ENCODE results near the gene SSTR3. TPM values are rescaled to one million over a fixed set of nuclear protein-coding genes. Genes with fewer than 3 reads are reported as not detected.

The SSTR3 gene
- total and polyA plus RNA-seq, 2 of the 13 experiments (the other 11 are each of a cell fraction or from before 2014, with no cell fraction given) = 0.08 to 0.64 TPM

GRCh38 chr22:37199760-37200108 is 12.5 kb downstream of the SSTR3 start (continued):
- TF ChIP-seq GMEB1 (CRISPR knock-in tag; IDR thresholded peaks at IDR 0.05; ENCODE audit: borderline replicate concordance) (no peak), ETV6 (CRISPR knock-in tag; conservative IDR thresholded peaks at IDR 0.05) (no peak), ZNF18 (CRISPR knock-in tag; IDR thresholded peaks at IDR 0.05; ENCODE audit: insufficient replicate concordance) (peak; percentile 17), ZBTB33 (CRISPR knock-in tag; IDR thresholded peaks at IDR 0.05) (no peak), ZNF580 (CRISPR knock-in tag; IDR thresholded peaks at IDR 0.05; ENCODE audit: borderline replicate concordance, low read depth) (no peak), BCL6 (CRISPR knock-in tag; IDR thresholded peaks at IDR 0.05) (no peak), GATAD2A (CRISPR knock-in tag; IDR thresholded peaks at IDR 0.05) (peak; percentile 56), GTF2F1 (IDR thresholded peaks at IDR 0.05; ENCODE audit: low read length) (no peak), ZSCAN25 (CRISPR knock-in tag; IDR thresholded peaks at IDR 0.05) (peak; percentile 58; the same call in 1 of the 2 replicates), ZSCAN30 (CRISPR knock-in tag; IDR thresholded peaks at IDR 0.05) (no peak), HMG20B (CRISPR knock-in tag; conservative IDR thresholded peaks at IDR 0.05) (no peak), KLF6 (CRISPR knock-in tag; IDR thresholded peaks at IDR 0.05) (no peak), ZMAT5 (CRISPR knock-in tag; IDR thresholded peaks at IDR 0.05; ENCODE audit: borderline replicate concordance, low read depth) (no peak), ZNF121 (CRISPR knock-in tag; IDR thresholded peaks at IDR 0.05) (peak; percentile 40; the same call in 1 of the 2 replicates), SKI (IDR thresholded peaks at IDR 0.05; ENCODE audit: partially characterized antibody) (no peak), HBP1 (CRISPR knock-in tag; IDR thresholded peaks at IDR 0.05; ENCODE audit: low read depth) (0 out of 2 replicates have a peak, but pooled peaks have one; percentile 40), ZNF597 (CRISPR knock-in tag; IDR thresholded peaks at IDR 0.05) (no peak), ZNF674 (CRISPR knock-in tag; IDR thresholded peaks at IDR 0.05; ENCODE audit: low read depth) (no peak), ZNF766 (CRISPR knock-in tag; IDR thresholded peaks at IDR 0.05; ENCODE audit: borderline replicate concordance) (no peak), E2F2 (CRISPR knock-in tag; IDR thresholded peaks at IDR 0.05; ENCODE audit: borderline replicate concordance) (no peak), HOXA9 (CRISPR knock-in tag; IDR thresholded peaks at IDR 0.05; ENCODE audit: borderline replicate concordance) (no peak), PITX1 (CRISPR knock-in tag; IDR thresholded peaks at IDR 0.05) (no peak)
